ENCODE measurements around the gene SORT1. TPM values are rescaled to one million over a fixed set of nuclear protein-coding genes. Genes with fewer than 3 reads are reported as not detected.

The SORT1 gene
- total and polyA plus RNA-seq, 2 of the 13 experiments (the other 11 are each of a cell fraction or from before 2014, with no cell fraction given), result 32.4 to 93.0 TPM

- TF ChIP-seq ZNF740 (CRISPR knock-in tag; IDR thresholded peaks at IDR 0.05) (peak; percentile 85; the same call in 1 of the 2 replicates), PATZ1 (CRISPR knock-in tag; IDR thresholded peaks at IDR 0.05) (peak; percentile 95), JUN (CRISPR knock-in tag; IDR thresholded peaks at IDR 0.05) (no peak), KAT8 (CRISPR knock-in tag; IDR thresholded peaks at IDR 0.05) (peak; percentile 50; the same call in 1 of the 2 replicates), ZBED4 (CRISPR knock-in tag; IDR thresholded peaks at IDR 0.05; ENCODE audit: borderline replicate concordance) (peak; percentile 92; the same call in 1 of the 2 replicates), GABPB1 (CRISPR knock-in tag; IDR thresholded peaks at IDR 0.05) (peak; percentile 41; the same call in 1 of the 2 replicates), FOSL1 (CRISPR knock-in tag; IDR thresholded peaks at IDR 0.05; ENCODE audit: borderline replicate concordance) (peak; percentile 33; the same call in 1 of the 2 replicates), ZNF619 (CRISPR knock-in tag; IDR thresholded peaks at IDR 0.05) (no peak), ZNF30 (CRISPR knock-in tag; IDR thresholded peaks at IDR 0.05) (no peak), HOXA7 (CRISPR knock-in tag; IDR thresholded peaks at IDR 0.05) (no peak)
- TF ChIP-seq, protein P1, sequence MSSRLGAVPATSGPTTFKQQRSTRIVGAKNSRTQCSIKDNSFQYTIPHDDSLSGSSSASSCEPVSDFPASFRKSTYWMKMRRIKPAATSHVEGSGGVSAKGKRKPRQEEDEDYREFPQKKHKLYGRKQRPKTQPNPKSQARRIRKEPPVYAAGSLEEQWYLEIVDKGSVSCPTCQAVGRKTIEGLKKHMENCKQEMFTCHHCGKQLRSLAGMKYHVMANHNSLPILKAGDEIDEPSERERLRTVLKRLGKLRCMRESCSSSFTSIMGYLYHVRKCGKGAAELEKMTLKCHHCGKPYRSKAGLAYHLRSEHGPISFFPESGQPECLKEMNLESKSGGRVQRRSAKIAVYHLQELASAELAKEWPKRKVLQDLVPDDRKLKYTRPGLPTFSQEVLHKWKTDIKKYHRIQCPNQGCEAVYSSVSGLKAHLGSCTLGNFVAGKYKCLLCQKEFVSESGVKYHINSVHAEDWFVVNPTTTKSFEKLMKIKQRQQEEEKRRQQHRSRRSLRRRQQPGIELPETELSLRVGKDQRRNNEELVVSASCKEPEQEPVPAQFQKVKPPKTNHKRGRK (CRISPR knock-in tag; IDR thresholded peaks at IDR 0.05), result no peak
- TF ChIP-seq, protein P2, sequence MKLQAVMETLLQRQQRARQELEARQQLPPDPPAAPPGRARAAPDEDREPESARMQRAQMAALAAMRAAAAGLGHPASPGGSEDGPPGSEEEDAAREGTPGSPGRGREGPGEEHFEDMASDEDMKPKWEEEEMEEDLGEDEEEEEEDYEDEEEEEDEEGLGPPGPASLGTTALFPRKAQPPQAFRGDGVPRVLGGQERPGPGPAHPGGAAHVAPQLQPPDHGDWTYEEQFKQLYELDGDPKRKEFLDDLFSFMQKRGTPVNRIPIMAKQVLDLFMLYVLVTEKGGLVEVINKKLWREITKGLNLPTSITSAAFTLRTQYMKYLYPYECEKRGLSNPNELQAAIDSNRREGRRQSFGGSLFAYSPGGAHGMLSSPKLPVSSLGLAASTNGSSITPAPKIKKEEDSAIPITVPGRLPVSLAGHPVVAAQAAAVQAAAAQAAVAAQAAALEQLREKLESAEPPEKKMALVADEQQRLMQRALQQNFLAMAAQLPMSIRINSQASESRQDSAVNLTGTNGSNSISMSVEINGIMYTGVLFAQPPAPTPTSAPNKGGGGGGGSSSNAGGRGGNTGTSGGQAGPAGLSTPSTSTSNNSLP (IDR thresholded peaks at IDR 0.05; ENCODE audit: low read depth, low read length), result no peak
- TF ChIP-seq, protein P3, sequence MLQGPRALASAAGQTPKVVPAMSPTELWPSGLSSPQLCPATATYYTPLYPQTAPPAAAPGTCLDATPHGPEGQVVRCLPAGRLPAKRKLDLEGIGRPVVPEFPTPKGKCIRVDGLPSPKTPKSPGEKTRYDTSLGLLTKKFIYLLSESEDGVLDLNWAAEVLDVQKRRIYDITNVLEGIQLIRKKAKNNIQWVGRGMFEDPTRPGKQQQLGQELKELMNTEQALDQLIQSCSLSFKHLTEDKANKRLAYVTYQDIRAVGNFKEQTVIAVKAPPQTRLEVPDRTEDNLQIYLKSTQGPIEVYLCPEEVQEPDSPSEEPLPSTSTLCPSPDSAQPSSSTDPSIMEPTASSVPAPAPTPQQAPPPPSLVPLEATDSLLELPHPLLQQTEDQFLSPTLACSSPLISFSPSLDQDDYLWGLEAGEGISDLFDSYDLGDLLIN (CRISPR knock-in tag; IDR thresholded peaks at IDR 0.05; ENCODE audit: borderline replicate concordance), result 0 out of 2 replicates have a peak, but pooled peaks have one; percentile 63
- TF ChIP-seq, protein P4, sequence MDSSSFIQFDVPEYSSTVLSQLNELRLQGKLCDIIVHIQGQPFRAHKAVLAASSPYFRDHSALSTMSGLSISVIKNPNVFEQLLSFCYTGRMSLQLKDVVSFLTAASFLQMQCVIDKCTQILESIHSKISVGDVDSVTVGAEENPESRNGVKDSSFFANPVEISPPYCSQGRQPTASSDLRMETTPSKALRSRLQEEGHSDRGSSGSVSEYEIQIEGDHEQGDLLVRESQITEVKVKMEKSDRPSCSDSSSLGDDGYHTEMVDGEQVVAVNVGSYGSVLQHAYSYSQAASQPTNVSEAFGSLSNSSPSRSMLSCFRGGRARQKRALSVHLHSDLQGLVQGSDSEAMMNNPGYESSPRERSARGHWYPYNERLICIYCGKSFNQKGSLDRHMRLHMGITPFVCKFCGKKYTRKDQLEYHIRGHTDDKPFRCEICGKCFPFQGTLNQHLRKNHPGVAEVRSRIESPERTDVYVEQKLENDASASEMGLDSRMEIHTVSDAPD (CRISPR knock-in tag; IDR thresholded peaks at IDR 0.05), result 0 out of 2 replicates have a peak, but pooled peaks have one; percentile 42
These were observed 122.9 kb downstream of the SORT1 start (continued) for GRCh38 chr1:109274533-109275476.
